Upper lobe of left lung (tissue), 6 donors: Measurements from ENCODE around the gene AK9. TPM values are rescaled to one million over a fixed set of nuclear protein-coding genes. Genes with fewer than 3 reads are reported as not detected.
A peak's percentile ranks its signal among the peaks of the same experiment; 100 is the strongest.
"Not testable (repeated sequence)": the region's sequence is repeated elsewhere in the genome, so short reads cannot be mapped to it uniquely, and the experiment has no call there.

Experiments used
- ATAC-seq, 2 donors: fragments of 200-7000 bp; cut with Tn5 transposase; one replicate each; pipeline ENCODE4 v1.9.1; 2022; ENCODE audit warnings: mild to moderate bottlenecking in 2 of 2, moderate library complexity in 2 of 2; ENCODE audit not compliant: low FRiP score in 2 of 2
- DNase-seq, 2 donors: peaks; one replicate each; pipeline ENCODE4 v3.0.0-alpha.2; 2019 to 2020
- H3K27ac ChIP-seq, 4 donors: fragments of 200-600 bp; sonication (generic); one replicate each; pipeline ENCODE4 v1.5.1; 2016 to 2019
- H3K27me3 ChIP-seq, 4 donors: fragments of 200-600 bp; sonication (generic); one replicate each; pipeline ENCODE4 v1.5.1; 2017 to 2019
- H3K36me3 ChIP-seq, 4 donors: fragments of 200-600 bp; sonication (generic); one replicate each; pipeline ENCODE4 v1.5.1; 2016 to 2019
- H3K4me1 ChIP-seq, 4 donors: fragments of 200-600 bp; sonication (generic); one replicate each; pipeline ENCODE4 v1.5.1; 2018 to 2019
- H3K4me3 ChIP-seq, 4 donors: fragments of 200-600 bp; sonication (generic); one replicate each; pipeline ENCODE4 v1.5.1; 2017 to 2019; ENCODE audit warnings: mild to moderate bottlenecking in 2 of 4, moderate library complexity in 1 of 4
- H3K9me3 ChIP-seq, 4 donors: fragments of 200-600 bp; sonication (generic); one replicate each; pipeline ENCODE4 v1.5.1; 2018 to 2019
- CTCF ChIP-seq, 6 experiments: fragments of 450-650 bp in 4 of 6; fragments of 200-600 bp in 2 of 6; sonication (generic) in 2 of 6; IDR thresholded peaks; one replicate each; pipeline ENCODE4 v1.5.1; 2016 to 2019; ENCODE audit warnings: antibody characterized with exemption in 6 of 6
- EP300 ChIP-seq, 4 donors: sonication (generic); formaldehyde crosslinking; IDR thresholded peaks; one replicate each; pipeline ENCODE4 v1.5.1; 2017; ENCODE audit warnings: antibody characterized with exemption in 4 of 4, control low read depth in 2 of 4
- POLR2A ChIP-seq, 4 donors: fragments of 450-650 bp; IDR thresholded peaks; one replicate each; pipeline ENCODE4 v1.5.1; 2016 to 2017; ENCODE audit warnings: antibody characterized with exemption in 4 of 4, mild to moderate bottlenecking in 2 of 4
- POLR2AphosphoS5 ChIP-seq, 2 donors: sonication (generic); formaldehyde crosslinking; IDR thresholded peaks; one replicate each; pipeline ENCODE4 v1.5.1; 2017; ENCODE audit warnings: antibody characterized with exemption in 2 of 2
- WGBS, 2 donors: methylation state at CpG; one replicate each; pipeline ENCODE4 v1.1.5; 2017 to 2018; 5-methylcytosine and 5-hydroxymethylcytosine counted together
- total RNA-seq, 6 donors: library from RNA; depleted of rRNA in 4 of 6; stranded (reverse); fragments of >200 nt in 4 of 6; gene quantifications; one replicate each; pipeline versions ENCODE4 v1.1.0 to v1.2.1, GENCODE V29; 2016 to 2021
- donor health status: DM: no; HTN: no; CAD: no; lungs with moderate emphysema.
- donor health status: DM: no; HTN: yes; CAD: no; lungs with severe emphysema.

The AK9 gene
- total RNA-seq, 6 donors from 2014 or later: 5.9 to 48.2 (median 13.0) TPM

DNA sequence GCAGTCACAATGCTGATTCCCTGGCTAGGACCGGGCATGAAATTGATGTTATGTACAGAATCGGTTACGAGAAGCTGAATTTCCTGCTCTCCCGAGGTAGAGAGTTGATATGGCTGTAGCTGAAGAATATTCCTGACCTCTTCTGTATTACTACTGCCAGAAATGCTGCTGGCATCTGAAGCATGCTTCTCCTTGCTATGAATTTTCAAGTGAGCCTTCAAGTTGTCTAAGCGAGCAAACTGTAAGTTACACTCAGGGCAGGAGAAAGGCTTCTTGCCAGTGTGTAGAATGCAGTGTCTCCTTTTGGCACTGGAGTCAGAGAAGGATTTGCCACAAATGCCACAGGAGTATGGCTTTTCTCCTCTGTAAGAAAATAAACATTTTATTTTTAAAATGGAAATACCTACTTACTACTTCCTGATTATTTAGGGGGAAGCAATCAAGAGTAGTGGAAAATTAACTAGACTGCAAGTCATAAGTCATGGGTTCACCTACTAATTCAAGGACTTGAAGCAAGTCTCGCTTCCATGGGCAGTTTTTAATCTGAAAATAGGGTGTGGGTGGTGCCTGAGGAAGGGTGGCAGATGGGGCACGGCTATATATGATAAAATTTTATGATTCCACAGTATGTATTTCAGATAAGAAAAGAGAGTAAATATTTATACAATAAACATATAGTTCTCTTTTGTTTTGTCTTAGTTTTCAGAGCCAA, 224.6 kb downstream of the AK9 start:
- 72 to 83% methylated on average over 7 of the region's 7 CpGs for WGBS, 2 donors
- TF ChIP-seq CTCF (IDR thresholded peaks at IDR 0.05) (no peak), POLR2AphosphoS5 (IDR thresholded peaks at IDR 0.05) (no peak), EP300 (IDR thresholded peaks at IDR 0.05) (no peak), POLR2A (IDR thresholded peaks at IDR 0.05) (no peak)
- no peaks in the 10 kb centered on the region for H3K27me3 ChIP-seq
- DNase-seq: no peak
- H3K27ac ChIP-seq: peak overlapping the region in 3 of 4 donors; percentile 37 to 74 (median 72)
- H3K36me3 ChIP-seq: peaks cover 0 to 88% (median 41%) of the 10 kb centered on the region in 4 donors
- peak; percentile 23 to 39 for ATAC-seq
- peaks cover 0 to 7% (median 4%) of the 10 kb centered on the region in 4 donors for H3K4me1 ChIP-seq
- no peaks in the 10 kb centered on the region for H3K9me3 ChIP-seq
- H3K4me3 ChIP-seq: no peak overlapping the region

DNA sequence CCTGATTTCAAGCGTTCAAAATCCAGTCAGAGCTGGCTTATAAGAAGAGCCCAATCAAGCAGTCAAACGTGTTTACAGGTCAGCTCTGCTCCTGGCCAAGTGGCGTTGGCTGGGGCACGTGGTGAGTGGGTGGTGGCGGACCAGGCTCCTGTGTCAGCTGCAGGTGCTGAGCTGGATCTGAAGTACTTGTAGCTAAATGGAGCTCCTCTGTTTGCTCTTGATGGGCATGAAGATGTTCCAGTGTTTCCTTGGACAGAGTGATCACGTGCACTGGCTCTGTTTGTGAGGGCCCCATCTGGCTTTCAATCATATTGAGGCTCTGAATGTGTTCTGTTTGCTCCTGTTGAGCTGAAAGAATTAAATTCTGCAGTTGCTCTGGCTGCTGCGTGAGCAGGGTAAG, 225.2 kb downstream of the AK9 start:
- ATAC-seq: peak; percentile 48 to 90
- TF ChIP-seq POLR2A (IDR thresholded peaks at IDR 0.05): no peak
- no peak for TF ChIP-seq CTCF (IDR thresholded peaks at IDR 0.05)
- TF ChIP-seq EP300 (IDR thresholded peaks at IDR 0.05): peak in 1 of 4 donors; percentile 60
- TF ChIP-seq POLR2AphosphoS5 (IDR thresholded peaks at IDR 0.05): peak in 1 of 2 donors; percentile 25
- H3K27me3 ChIP-seq: no peaks in the 10 kb centered on the region
- peaks cover under 1 to 7% (median 4%) of the 10 kb centered on the region in 4 donors for H3K4me1 ChIP-seq
- H3K36me3 ChIP-seq: peaks cover 0 to 88% (median 36%) of the 10 kb centered on the region in 4 donors
- peak overlapping the region in 3 of 4 donors; percentile 37 to 74 (median 72) for H3K27ac ChIP-seq
- no peak overlapping the region for H3K4me3 ChIP-seq
- peak; percentile 79 to 92 for DNase-seq
- no peaks in the 10 kb centered on the region for H3K9me3 ChIP-seq
- WGBS, 2 donors: 73 to 81% methylated on average over 7 of the region's 7 CpGs

- Histone ChIP-seq H3K27me3 (no peaks in the 10 kb centered on the region), H3K27ac (no peak overlapping the region), H3K36me3 (peaks cover 0 to 53% (median 15%) of the 10 kb centered on the region in 4 donors), H3K9me3 (no peaks in the 10 kb centered on the region), H3K4me1 (peaks cover 7 to 22% (median 16%) of the 10 kb centered on the region in 4 donors), H3K4me3 (no peak overlapping the region)
- DNase-seq (no peak), ATAC-seq (no peak)
- 83 to 96% methylated on average over 1 of the region's 1 CpG for WGBS, 2 donors
- TF ChIP-seq CTCF (IDR thresholded peaks at IDR 0.05): no peak
- no peak for TF ChIP-seq POLR2A (IDR thresholded peaks at IDR 0.05)
- TF ChIP-seq POLR2AphosphoS5 (IDR thresholded peaks at IDR 0.05): no peak
- TF ChIP-seq EP300 (IDR thresholded peaks at IDR 0.05): no peak
Measured at GRCh38 chr6:109461733-109462526, 229.1 kb downstream of the AK9 start.

GRCh38 chr6:109461205-109461604, 229.8 kb downstream of the AK9 start:
- H3K36me3 ChIP-seq: peaks cover 0 to 46% (median 11%) of the 10 kb centered on the region in 4 donors
- not testable (repeated sequence) for DNase-seq, ATAC-seq, H3K9me3 ChIP-seq, H3K4me3 ChIP-seq, H3K27me3 ChIP-seq
- H3K27ac ChIP-seq: peak overlapping the region in 2 of 4 donors; percentile 37 to 50
- H3K4me1 ChIP-seq: peaks cover 9 to 26% (median 21%) of the 10 kb centered on the region in 4 donors
- 94 to 95% methylated on average over 1 of the region's 1 CpG for WGBS, 2 donors

DNA sequence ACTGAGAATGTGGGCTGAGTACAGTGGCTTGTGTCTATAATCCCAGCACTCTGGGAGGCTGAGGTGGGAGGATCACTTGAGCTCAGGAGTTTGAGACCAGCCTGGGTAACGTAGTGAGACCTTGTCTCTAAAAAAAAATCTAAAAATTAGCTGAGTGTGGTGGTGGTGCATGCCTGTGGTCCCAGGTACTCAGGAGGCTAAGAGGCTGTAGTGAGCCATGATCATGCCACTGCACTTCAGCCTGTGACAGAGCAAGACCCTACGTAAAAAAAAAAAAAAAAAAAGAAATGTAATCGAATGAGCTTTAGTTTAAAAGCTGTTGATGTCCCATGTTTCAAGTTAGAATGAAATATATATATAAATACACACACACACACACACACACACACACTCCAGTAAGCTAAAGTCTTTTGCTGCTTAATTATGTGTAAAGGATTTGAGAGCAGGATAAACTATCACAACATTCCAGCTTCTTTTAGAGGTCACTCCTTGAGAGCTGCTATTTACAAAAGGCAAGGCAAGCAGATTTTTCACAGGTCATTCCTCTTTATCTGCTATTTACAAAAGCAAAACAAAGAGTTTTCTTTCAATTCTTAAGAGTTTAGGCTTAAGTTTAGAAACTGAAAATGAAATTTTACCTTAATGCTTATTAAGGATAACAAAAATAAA, 230.7 kb downstream of the AK9 start:
- peak overlapping the region; percentile 1 to 53 (median 44) for H3K27ac ChIP-seq
- H3K4me1 ChIP-seq: peaks cover 10 to 27% (median 25%) of the 10 kb centered on the region in 4 donors
- TF ChIP-seq POLR2AphosphoS5 (IDR thresholded peaks at IDR 0.05): no peak
- H3K36me3 ChIP-seq: peaks cover 0 to 37% (median 3%) of the 10 kb centered on the region in 4 donors
- WGBS, 2 donors: 60 to 64% methylated on average over 3 of the region's 3 CpGs
- ATAC-seq: no peak
- no peak overlapping the region for H3K4me3 ChIP-seq
- no peak for DNase-seq
- no peaks in the 10 kb centered on the region for H3K27me3 ChIP-seq
- H3K9me3 ChIP-seq: no peaks in the 10 kb centered on the region
